ENCODE measurements around the gene IFRD1.

Gene IFRD1

GRCh38 chr7:112521942-112522341 is 71.7 kb downstream of the IFRD1 start:
- no peak for DNase-seq

- DNase-seq, result no peak
Observed at GRCh38 chr7:112523871-112524270, 73.6 kb downstream of the IFRD1 start.
